H1 (cell line): ENCODE results near the gene CACNB2.

Source experiments
- RNF2 ChIP-seq: fragments of 200-900, 300-1000 bp; sonication (generic); IDR thresholded peaks from 2 replicates; pipeline ENCODE4 v1.7.1; 2016; ENCODE audit warnings: borderline replicate concordance, low read depth, mild to moderate bottlenecking, antibody characterized with exemption, low read length; ENCODE audit not compliant: poor library complexity, severe bottlenecking; ENCODE audit errors: missing control alignments
- TF ChIP-seq, protein P1 (sequence below): IDR thresholded peaks from 2 replicates; pipeline ENCODE4 v1.6.1; 2012; ENCODE audit warnings: inconsistent platforms

DNA sequence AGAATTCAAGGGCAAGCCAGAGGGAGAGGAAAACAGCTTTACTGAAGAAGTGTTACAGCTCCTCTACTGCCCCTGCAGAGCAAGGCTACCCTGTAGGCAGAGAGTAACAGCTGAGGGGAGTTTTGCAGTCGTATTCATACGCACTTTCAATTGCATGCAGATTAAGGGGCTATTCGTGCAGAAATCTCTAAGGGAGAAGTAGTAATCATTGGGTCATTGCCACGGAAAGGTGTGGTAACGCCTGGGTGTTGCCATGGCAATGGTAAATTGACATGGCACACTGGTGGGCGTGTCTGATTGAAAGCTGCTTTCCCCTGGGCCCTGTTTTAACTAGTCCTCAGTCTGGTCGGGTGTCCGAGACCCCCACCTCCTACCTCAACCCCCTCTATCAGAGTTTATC is 284.0 kb downstream of the CACNB2 start:
- TF ChIP-seq, protein P1, sequence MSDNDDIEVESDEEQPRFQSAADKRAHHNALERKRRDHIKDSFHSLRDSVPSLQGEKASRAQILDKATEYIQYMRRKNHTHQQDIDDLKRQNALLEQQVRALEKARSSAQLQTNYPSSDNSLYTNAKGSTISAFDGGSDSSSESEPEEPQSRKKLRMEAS = no peak
- no peak for TF ChIP-seq RNF2
